Neural cell (in vitro differentiated cells): ENCODE measurements around the gene RNU6-7.

Experiments
- CTCF ChIP-seq: fragments of 450-650 bp; IDR thresholded peaks from 2 replicates; pipeline ENCODE4 v1.5.1; 2014; ENCODE audit warnings: antibody characterized with exemption, mild to moderate bottlenecking, moderate library complexity; ENCODE audit not compliant: poor library complexity, severe bottlenecking
- EP300 ChIP-seq: fragments of 450-650 bp; conservative IDR thresholded peaks from 2 replicates; pipeline ENCODE4 v1.6.1; 2014; ENCODE audit warnings: antibody characterized with exemption, mild to moderate bottlenecking, moderate library complexity; ENCODE audit not compliant: poor library complexity, severe bottlenecking
- EZH2 ChIP-seq: fragments of 200-600, 300-800 bp; shearing (Covaris generic), sonication (generic); IDR thresholded peaks from 2 replicates; pipeline ENCODE4 v1.6.1; 2014; ENCODE audit warnings: antibody characterized with exemption, low read length, borderline replicate concordance, mild to moderate bottlenecking; ENCODE audit not compliant: insufficient read depth, poor library complexity, severe bottlenecking
- MXI1 ChIP-seq: fragments of 450-650 bp; conservative IDR thresholded peaks from 2 replicates; pipeline ENCODE4 v1.6.1; 2014; ENCODE audit warnings: antibody characterized with exemption, mild to moderate bottlenecking; ENCODE audit not compliant: poor library complexity, severe bottlenecking
- POLR2AphosphoS5 ChIP-seq: IDR thresholded peaks from 2 replicates; pipeline ENCODE4 v1.6.1; 2012
- RAD21 ChIP-seq: fragments of 450-650 bp; conservative IDR thresholded peaks from 2 replicates; pipeline ENCODE4 v1.6.1; 2014; ENCODE audit warnings: antibody characterized with exemption, mild to moderate bottlenecking, moderate library complexity
- REST ChIP-seq: IDR thresholded peaks from 2 replicates; pipeline ENCODE4 v1.6.1; 2012; ENCODE audit warnings: borderline replicate concordance
- TAF1 ChIP-seq: IDR thresholded peaks from 2 replicates; pipeline ENCODE4 v1.6.1; 2012; ENCODE audit warnings: low read depth

GRCh38 chr14:32224737-32225377 is 23.0 kb downstream of the RNU6-7 start:
- TF ChIP-seq CTCF = peak; percentile 32
- no peak for TF ChIP-seq EZH2
- no peak for TF ChIP-seq MXI1
- TF ChIP-seq RAD21 = no peak
- no peak for TF ChIP-seq POLR2AphosphoS5
- no peak for TF ChIP-seq REST
- TF ChIP-seq TAF1 = no peak
- no peak for TF ChIP-seq EP300
